Keratinocyte (primary cell): Measurements from ENCODE around the gene FOXJ1.
A peak's percentile ranks its signal among the peaks of the same experiment; 100 is the strongest.

ENCODE experiments used
- CTCF ChIP-seq, 3 experiments: IDR thresholded peaks in 1 of 3; conservative IDR thresholded peaks in 1 of 3; optimal IDR thresholded peaks in 1 of 3; 2 replicates in 2 of 3; 3 replicates in 1 of 3; pipeline versions ENCODE3 to v1.5.1; 2011; ENCODE audit warnings: low read length in 3 of 3, mild to moderate bottlenecking in 3 of 3, moderate library complexity in 2 of 3, control low read depth in 1 of 3, inconsistent platforms in 1 of 3; ENCODE audit not compliant: insufficient read depth in 2 of 3; ENCODE audit errors: extremely low read depth in 1 of 3
- EZH2 ChIP-seq: IDR thresholded peaks from one replicate; pipeline ENCODE4 v1.6.1; 2012; ENCODE audit warnings: inconsistent platforms, mild to moderate bottlenecking, low read length, moderate library complexity

GRCh38 chr17:76139801-76140660, 1.0 kb downstream of the FOXJ1 start:
- TF ChIP-seq CTCF (optimal IDR thresholded peaks at IDR 0.05 in 1 of 3, IDR thresholded peaks at IDR 0.05 in 1 of 3, conservative IDR thresholded peaks at IDR 0.05 in 1 of 3; ENCODE audit: extremely low read depth in 1 of 3, insufficient read depth in 2 of 3, low read length in 3 of 3) (no peak), EZH2 (peak; percentile 37)
